Measurements from ENCODE around the gene MCTS1.

DNA sequence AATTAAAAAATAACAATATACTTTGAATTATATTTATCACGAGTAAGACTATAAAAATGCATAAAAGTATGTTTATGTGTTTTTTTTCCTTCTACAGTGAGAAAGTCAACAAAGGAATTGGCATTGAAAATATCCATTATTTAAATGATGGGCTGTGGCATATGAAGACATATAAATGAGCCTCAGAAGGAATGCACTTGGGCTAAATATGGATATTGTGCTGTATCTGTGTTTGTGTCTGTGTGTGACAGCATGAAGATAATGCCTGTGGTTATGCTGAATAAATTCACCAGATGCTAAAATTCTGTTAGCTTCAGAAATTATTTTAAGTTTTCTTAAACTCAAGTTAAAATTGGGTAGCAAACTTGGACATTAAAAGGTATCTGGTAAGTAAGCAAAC, 8.2 kb downstream of the MCTS1 start:
- TF ChIP-seq POLR2AphosphoS5 (IDR thresholded peaks at IDR 0.05; ENCODE audit: low read depth, low read length), result no peak
- no peak for TF ChIP-seq CTCF (IDR thresholded peaks at IDR 0.05)

All from Panc1 (cell line).